H1 (cell line): Measurements from ENCODE around the gene SLC9C1.

ENCODE experiments used
- ATF3 ChIP-seq: IDR thresholded peaks from 2 replicates; pipeline ENCODE4 v1.6.1; 2011; ENCODE audit warnings: low read depth, mild to moderate bottlenecking, low read length; ENCODE audit not compliant: insufficient read depth
- CBX5 ChIP-seq: fragments of 300-800, 300-1000 bp; sonication (generic); IDR thresholded peaks from 2 replicates; pipeline ENCODE4 v1.7.1; 2016; ENCODE audit warnings: antibody characterized with exemption, low read length, low read depth
- CTCF ChIP-seq, 3 experiments: IDR thresholded peaks; 1 replicate in 2 of 3; 2 replicates in 1 of 3; pipeline versions ENCODE4 v1.5.1 to v1.6.1; 2011; ENCODE audit warnings: low read length in 3 of 3, mild to moderate bottlenecking in 3 of 3, inconsistent platforms in 2 of 3, low read depth in 1 of 3, moderate library complexity in 1 of 3; ENCODE audit not compliant: insufficient read depth in 1 of 3; ENCODE audit errors: control extremely low read depth in 1 of 3
- POLR2A ChIP-seq, 2 experiments: IDR thresholded peaks; 1 replicate in 1 of 2; 2 replicates in 1 of 2; pipeline ENCODE4 v1.6.1; 2011; ENCODE audit warnings: low read depth in 2 of 2, low read length in 2 of 2, mild to moderate bottlenecking in 2 of 2; ENCODE audit errors: control extremely low read depth in 1 of 2
- TAF7 ChIP-seq: optimal IDR thresholded peaks from 2 replicates; pipeline ENCODE3; 2011; ENCODE audit warnings: low read depth, mild to moderate bottlenecking, inconsistent platforms, low read length, moderate library complexity, borderline replicate concordance
- TCF12 ChIP-seq: IDR thresholded peaks from 2 replicates; pipeline ENCODE4 v1.6.1; 2011; ENCODE audit warnings: low read depth, mild to moderate bottlenecking, low read length
- YY1 ChIP-seq: IDR thresholded peaks from 2 replicates; pipeline ENCODE4 v1.6.1; 2011; ENCODE audit warnings: low read depth, mild to moderate bottlenecking, low read length

GRCh38 chr3:112334691-112335433 is 40.8 kb upstream of the SLC9C1 start:
- TF ChIP-seq POLR2A (IDR thresholded peaks at IDR 0.05; ENCODE audit: control extremely low read depth in 1 of 2, low read depth in 2 of 2, low read length in 2 of 2) (no peak), CTCF (IDR thresholded peaks at IDR 0.05; ENCODE audit: control extremely low read depth in 1 of 3, insufficient read depth in 1 of 3, low read depth in 1 of 3, low read length in 3 of 3) (no peak), CBX5 (no peak), TCF12 (no peak), ATF3 (no peak), TAF7 (no peak), YY1 (no peak)
